Pericardium fibroblast (primary cell): ENCODE measurements around the gene POU3F2. TPM values are rescaled to one million over a fixed set of nuclear protein-coding genes. Genes with fewer than 3 reads are reported as not detected.

ENCODE experiments used
- total RNA-seq: library from RNA; depleted of rRNA; stranded (reverse); fragments of >200 nt; gene quantifications from 2 replicates; pipeline ENCODE4 v1.2.3, GENCODE V29; 2015

Gene POU3F2
- not detected in 2 replicates for total RNA-seq

GRCh38 chr6:98834060-98835031 lies at the start of gene POU3F2:
Gene POU3F2, plus strand, starts transcription at chr6:98834574. Its CDS starts 300 bp downstream, at chr6:98834874.

Other genes with a start within 250 kb of the POU3F2 start
- 12.8 and 13.1 TPM in 2 replicates for gene FBXL4, start 113.4 kb downstream of the POU3F2 start, total RNA-seq